Peyer's patch (tissue), 4 donors: ENCODE measurements around the gene CCDC63. TPM values are rescaled to one million over a fixed set of nuclear protein-coding genes. Genes with fewer than 3 reads are reported as not detected.

Experiments
- DNase-seq, 3 donors: peaks; one replicate each; pipeline ENCODE4 v3.0.0-alpha.2; 2017 to 2019
- H3K27ac ChIP-seq, 4 donors: fragments of 200-600 bp; sonication (generic); one replicate each; pipeline ENCODE4 v1.5.1; 2016 to 2019
- H3K27me3 ChIP-seq, 2 donors: fragments of 200-600 bp; sonication (generic); one replicate each; pipeline ENCODE4 v1.5.1; 2019
- H3K36me3 ChIP-seq, 3 donors: fragments of 200-600 bp; sonication (generic); one replicate each; pipeline ENCODE4 v1.5.1; 2016 to 2019
- H3K4me1 ChIP-seq, 4 donors: fragments of 200-600 bp; sonication (generic); one replicate each; pipeline ENCODE4 v1.5.1; 2016 to 2019
- H3K4me3 ChIP-seq, 4 donors: fragments of 200-600 bp; sonication (generic); 1 replicate in 3 of 4; 2 replicates in 1 of 4; pipeline ENCODE4 v1.5.1; 2016 to 2019; ENCODE audit warnings: mild to moderate bottlenecking in 1 of 4
- H3K9me3 ChIP-seq, 4 donors: fragments of 200-600 bp; sonication (generic); one replicate each; pipeline ENCODE4 v1.5.1; 2016 to 2019; ENCODE audit warnings: mild to moderate bottlenecking in 1 of 4
- POLR2A ChIP-seq, 2 donors: fragments of 450-650 bp; IDR thresholded peaks; one replicate each; pipeline ENCODE4 v1.5.1; 2017; ENCODE audit warnings: antibody characterized with exemption in 2 of 2, mild to moderate bottlenecking in 2 of 2, moderate library complexity in 2 of 2
- total RNA-seq, 4 donors: library from RNA; depleted of rRNA; stranded (reverse); fragments of >200 nt; gene quantifications; one replicate each; pipeline ENCODE4 v1.1.0, GENCODE V29; 2016
- TF ChIP-seq, protein P1 (sequence below), 6 experiments: fragments of 450-650 bp in 4 of 6; fragments of 200-600 bp in 2 of 6; sonication (generic) in 1 of 6; IDR thresholded peaks; one replicate each; pipeline ENCODE4 v1.5.1; 2017 to 2019; ENCODE audit warnings: antibody characterized with exemption in 6 of 6, mild to moderate bottlenecking in 3 of 6, moderate library complexity in 1 of 6

CCDC63 gene
- total RNA-seq, 4 donors from 2014 or later: not detected

DNA sequence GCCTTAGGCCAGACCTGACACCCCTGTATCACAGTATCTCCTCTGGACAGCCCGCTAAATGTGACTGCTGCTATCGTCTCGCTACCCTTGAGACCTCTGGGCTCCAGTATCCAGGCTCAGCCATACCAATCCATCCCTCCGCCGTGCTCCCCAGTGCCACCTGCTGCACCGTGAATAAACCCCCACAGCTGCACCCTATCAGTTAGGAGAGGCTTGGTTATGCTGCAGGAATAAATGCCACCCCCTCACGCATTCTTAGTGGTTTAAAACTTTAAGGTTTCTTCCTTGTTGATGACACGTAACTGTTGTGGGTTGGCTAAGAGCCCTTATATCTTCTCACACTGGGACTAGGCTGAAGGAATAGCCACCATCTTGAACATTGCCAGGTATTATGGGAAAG is 12.1 kb downstream of the CCDC63 start:
- Histone ChIP-seq H3K9me3 (no peaks in the 10 kb centered on the region), H3K27me3 (no peaks in the 10 kb centered on the region), H3K36me3 (no peaks in the 10 kb centered on the region), H3K4me1 (no peaks in the 10 kb centered on the region), H3K4me3 (no peak overlapping the region), H3K27ac (no peak overlapping the region)
- no peak for DNase-seq
- TF ChIP-seq, protein P1, sequence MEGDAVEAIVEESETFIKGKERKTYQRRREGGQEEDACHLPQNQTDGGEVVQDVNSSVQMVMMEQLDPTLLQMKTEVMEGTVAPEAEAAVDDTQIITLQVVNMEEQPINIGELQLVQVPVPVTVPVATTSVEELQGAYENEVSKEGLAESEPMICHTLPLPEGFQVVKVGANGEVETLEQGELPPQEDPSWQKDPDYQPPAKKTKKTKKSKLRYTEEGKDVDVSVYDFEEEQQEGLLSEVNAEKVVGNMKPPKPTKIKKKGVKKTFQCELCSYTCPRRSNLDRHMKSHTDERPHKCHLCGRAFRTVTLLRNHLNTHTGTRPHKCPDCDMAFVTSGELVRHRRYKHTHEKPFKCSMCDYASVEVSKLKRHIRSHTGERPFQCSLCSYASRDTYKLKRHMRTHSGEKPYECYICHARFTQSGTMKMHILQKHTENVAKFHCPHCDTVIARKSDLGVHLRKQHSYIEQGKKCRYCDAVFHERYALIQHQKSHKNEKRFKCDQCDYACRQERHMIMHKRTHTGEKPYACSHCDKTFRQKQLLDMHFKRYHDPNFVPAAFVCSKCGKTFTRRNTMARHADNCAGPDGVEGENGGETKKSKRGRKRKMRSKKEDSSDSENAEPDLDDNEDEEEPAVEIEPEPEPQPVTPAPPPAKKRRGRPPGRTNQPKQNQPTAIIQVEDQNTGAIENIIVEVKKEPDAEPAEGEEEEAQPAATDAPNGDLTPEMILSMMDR (IDR thresholded peaks at IDR 0.05): no peak
- TF ChIP-seq POLR2A (IDR thresholded peaks at IDR 0.05): no peak

DNA sequence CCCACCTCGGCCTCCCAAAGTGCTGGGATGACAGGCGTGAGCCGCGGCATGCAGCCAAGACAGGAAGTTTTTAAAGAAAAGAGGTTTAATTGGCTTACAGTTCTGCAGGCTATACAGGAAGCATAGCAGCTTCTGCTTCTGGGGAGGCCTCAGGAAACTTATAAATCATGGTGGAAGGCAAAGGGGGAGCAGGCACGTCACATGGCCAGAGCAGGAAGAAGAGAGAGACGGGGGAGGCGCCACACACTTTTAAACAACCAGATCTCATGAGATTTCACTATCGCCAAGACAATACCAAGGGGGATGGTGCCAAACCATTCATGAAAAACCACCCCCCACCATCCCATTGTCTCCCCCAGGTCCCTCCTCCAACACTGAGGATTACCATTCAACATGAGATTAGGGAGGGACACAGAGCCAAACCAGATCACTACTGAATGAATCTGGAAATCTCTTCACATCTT is 14.1 kb downstream of the CCDC63 start:
- no peaks in the 10 kb centered on the region for H3K9me3 ChIP-seq
- no peak for TF ChIP-seq POLR2A (IDR thresholded peaks at IDR 0.05)
- TF ChIP-seq, protein P1 (IDR thresholded peaks at IDR 0.05): no peak
- no peaks in the 10 kb centered on the region for H3K4me1 ChIP-seq
- no peak overlapping the region for H3K4me3 ChIP-seq
- H3K27me3 ChIP-seq: no peaks in the 10 kb centered on the region
- no peak overlapping the region for H3K27ac ChIP-seq
- no peaks in the 10 kb centered on the region for H3K36me3 ChIP-seq
- DNase-seq: no peak

DNA sequence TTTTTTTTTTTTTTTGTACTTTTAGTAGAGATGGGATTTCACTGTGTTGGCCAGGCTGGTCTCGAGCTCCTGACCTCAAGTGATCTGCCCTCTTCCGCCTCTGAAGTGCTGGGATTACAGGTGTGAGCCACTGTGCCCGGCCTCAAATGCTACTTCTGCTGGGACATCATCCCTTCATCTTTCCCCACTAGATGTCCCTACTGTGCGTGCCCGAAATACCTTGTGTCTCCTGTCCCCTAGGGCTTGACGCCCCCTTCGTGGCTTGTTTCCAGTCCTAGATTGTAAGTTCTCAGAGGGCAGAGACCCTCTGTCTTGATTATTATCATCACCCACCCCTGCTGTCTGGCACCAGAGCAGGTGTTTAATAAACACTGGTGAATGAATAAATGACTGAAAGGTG is 14.9 kb downstream of the CCDC63 start:
- DNase-seq: no peak
- no peak for TF ChIP-seq POLR2A (IDR thresholded peaks at IDR 0.05)
- TF ChIP-seq, protein P1 (IDR thresholded peaks at IDR 0.05): no peak
- H3K27ac ChIP-seq: no peak overlapping the region
- no peaks in the 10 kb centered on the region for H3K9me3 ChIP-seq
- H3K4me3 ChIP-seq: no peak overlapping the region
- no peaks in the 10 kb centered on the region for H3K4me1 ChIP-seq
- no peaks in the 10 kb centered on the region for H3K27me3 ChIP-seq
- H3K36me3 ChIP-seq: no peaks in the 10 kb centered on the region

DNA sequence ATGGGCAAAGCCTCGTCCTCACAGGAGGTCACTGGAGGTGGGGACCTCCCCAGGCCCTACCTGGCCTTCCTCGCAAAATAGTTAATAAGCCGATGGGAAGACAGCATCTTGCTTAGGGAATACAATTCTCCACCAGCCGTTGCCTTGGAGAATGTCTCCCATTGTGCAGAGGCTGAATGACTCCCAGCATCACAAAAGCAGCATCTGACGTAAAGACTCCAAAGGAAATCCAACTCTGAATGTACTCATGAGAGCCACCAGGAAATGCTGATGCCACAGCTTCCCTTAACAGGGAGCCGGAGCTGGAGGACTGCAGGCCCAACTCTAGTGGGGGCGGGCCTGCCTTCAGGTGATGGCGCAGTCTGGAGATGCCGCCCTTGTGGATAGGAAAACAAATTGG is 15.5 kb downstream of the CCDC63 start:
- H3K27ac ChIP-seq: no peak overlapping the region
- TF ChIP-seq, protein P1 (IDR thresholded peaks at IDR 0.05): no peak
- TF ChIP-seq POLR2A (IDR thresholded peaks at IDR 0.05): no peak
- H3K4me1 ChIP-seq: no peaks in the 10 kb centered on the region
- no peaks in the 10 kb centered on the region for H3K9me3 ChIP-seq
- no peaks in the 10 kb centered on the region for H3K27me3 ChIP-seq
- H3K4me3 ChIP-seq: no peak overlapping the region
- H3K36me3 ChIP-seq: no peaks in the 10 kb centered on the region
- no peak for DNase-seq

DNA sequence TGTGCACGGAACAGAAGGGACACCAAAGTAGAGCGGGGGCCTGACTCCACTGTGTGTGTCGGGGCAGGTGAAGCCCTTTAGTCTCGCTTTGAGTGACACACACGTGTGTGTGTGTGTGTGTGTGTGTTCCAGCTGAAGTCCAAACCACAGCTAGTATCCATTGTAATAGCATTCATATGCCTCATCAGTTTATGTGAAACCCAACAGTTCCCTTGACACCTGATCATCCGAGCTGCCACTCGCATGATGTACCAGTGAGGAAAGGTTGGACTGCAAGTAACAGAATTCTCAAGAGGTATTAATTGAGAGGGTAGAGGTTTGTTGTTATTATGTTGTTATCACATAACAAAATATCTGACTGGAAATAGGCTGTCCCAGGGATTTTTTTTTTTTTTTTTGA is 16.4 kb downstream of the CCDC63 start:
- Histone ChIP-seq H3K9me3 (no peaks in the 10 kb centered on the region), H3K4me3 (no peak overlapping the region), H3K4me1 (no peaks in the 10 kb centered on the region), H3K27me3 (no peaks in the 10 kb centered on the region), H3K27ac (no peak overlapping the region), H3K36me3 (no peaks in the 10 kb centered on the region)
- no peak for DNase-seq
- TF ChIP-seq POLR2A (IDR thresholded peaks at IDR 0.05): no peak
- TF ChIP-seq, protein P1 (IDR thresholded peaks at IDR 0.05): no peak

DNA sequence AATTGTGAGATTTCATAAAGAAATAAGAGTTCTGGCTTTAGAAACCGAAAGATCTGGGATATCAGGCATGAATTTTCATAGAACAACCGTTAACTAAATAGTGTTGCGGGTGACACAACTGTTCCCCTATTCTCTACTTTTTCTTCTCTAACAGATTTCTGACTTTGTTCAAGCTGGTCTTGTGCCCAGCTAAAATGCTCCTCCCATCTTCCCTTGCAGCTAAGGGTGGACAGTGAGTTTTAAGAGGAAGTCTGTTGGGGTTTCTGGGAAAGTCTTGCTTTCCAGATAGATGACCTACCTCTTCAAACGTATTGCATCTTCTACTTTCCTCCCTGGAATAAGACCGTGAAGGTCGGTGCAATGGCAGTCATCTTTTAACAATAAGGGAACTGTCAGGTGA is 18.7 kb downstream of the CCDC63 start:
- H3K27me3 ChIP-seq: no peaks in the 10 kb centered on the region
- H3K27ac ChIP-seq: no peak overlapping the region
- H3K36me3 ChIP-seq: no peaks in the 10 kb centered on the region
- TF ChIP-seq, protein P1 (IDR thresholded peaks at IDR 0.05): no peak
- no peak for TF ChIP-seq POLR2A (IDR thresholded peaks at IDR 0.05)
- no peaks in the 10 kb centered on the region for H3K4me1 ChIP-seq
- no peaks in the 10 kb centered on the region for H3K9me3 ChIP-seq
- DNase-seq: no peak
- H3K4me3 ChIP-seq: no peak overlapping the region
